Subcutaneous abdominal adipose tissue (tissue), 5 donors: Measurements from ENCODE around the gene FBXL17.
"Not testable (repeated sequence)": the region's sequence is repeated elsewhere in the genome, so short reads cannot be mapped to it uniquely, and the experiment has no call there.

Experiments
- H3K27ac ChIP-seq: one replicate; pipeline ENCODE4 v1.7.0; 2013; ENCODE audit warnings: low read depth, mild to moderate bottlenecking, inconsistent platforms, low read length, moderate library complexity
- H3K27me3 ChIP-seq, 5 donors: one replicate each; pipeline ENCODE4 v1.7.0; 2013; ENCODE audit warnings: low read length in 5 of 5, inconsistent platforms in 1 of 5; ENCODE audit not compliant: control insufficient read depth in 5 of 5, insufficient read depth in 4 of 5
- H3K36me3 ChIP-seq, 5 donors: one replicate each; pipeline ENCODE4 v1.7.0; 2013; ENCODE audit warnings: low read length in 5 of 5; ENCODE audit not compliant: control insufficient read depth in 5 of 5, insufficient read depth in 5 of 5
- H3K4me1 ChIP-seq, 5 donors: one replicate each; pipeline ENCODE4 v1.7.0; 2013; ENCODE audit warnings: low read length in 5 of 5, mild to moderate bottlenecking in 3 of 5, moderate library complexity in 1 of 5; ENCODE audit not compliant: control insufficient read depth in 5 of 5, insufficient read depth in 5 of 5
- H3K4me3 ChIP-seq, 5 donors: one replicate each; pipeline ENCODE4 v1.7.0; 2013; ENCODE audit warnings: low read length in 5 of 5, low read depth in 1 of 5
- H3K9ac ChIP-seq, 5 donors: one replicate each; pipeline ENCODE4 v1.7.0; 2013; ENCODE audit warnings: low read length in 5 of 5, mild to moderate bottlenecking in 4 of 5, moderate library complexity in 3 of 5
- H3K9me3 ChIP-seq, 5 donors: one replicate each; pipeline ENCODE4 v1.7.0; 2013; ENCODE audit warnings: low read length in 5 of 5; ENCODE audit not compliant: control insufficient read depth in 5 of 5
- donor health status: healthy.
- donor health status: healthy.
- donor health status: healthy.
- donor health status: healthy.
- donor health status: healthy.

FBXL17 gene

GRCh38 chr5:108381954-108382783, at the start of gene FBXL17:
TSS of gene FBXL17 (minus strand) at chr5:108382098.
- Histone ChIP-seq H3K27me3 (no peaks in the 10 kb centered on the region), H3K4me1 (peaks cover 0 to 25% (median 22%) of the 10 kb centered on the region in 5 donors), H3K27ac (peak within 1 kb of the TSS; percentile 96), H3K4me3 (peak within 1 kb of the TSS; percentile 82 to 91 (median 89)), H3K36me3 (no peaks in the 10 kb centered on the region), H3K9ac (peak within 1 kb of the TSS; percentile 41 to 99 (median 96)), H3K9me3 (no peaks in the 10 kb centered on the region)

DNA sequence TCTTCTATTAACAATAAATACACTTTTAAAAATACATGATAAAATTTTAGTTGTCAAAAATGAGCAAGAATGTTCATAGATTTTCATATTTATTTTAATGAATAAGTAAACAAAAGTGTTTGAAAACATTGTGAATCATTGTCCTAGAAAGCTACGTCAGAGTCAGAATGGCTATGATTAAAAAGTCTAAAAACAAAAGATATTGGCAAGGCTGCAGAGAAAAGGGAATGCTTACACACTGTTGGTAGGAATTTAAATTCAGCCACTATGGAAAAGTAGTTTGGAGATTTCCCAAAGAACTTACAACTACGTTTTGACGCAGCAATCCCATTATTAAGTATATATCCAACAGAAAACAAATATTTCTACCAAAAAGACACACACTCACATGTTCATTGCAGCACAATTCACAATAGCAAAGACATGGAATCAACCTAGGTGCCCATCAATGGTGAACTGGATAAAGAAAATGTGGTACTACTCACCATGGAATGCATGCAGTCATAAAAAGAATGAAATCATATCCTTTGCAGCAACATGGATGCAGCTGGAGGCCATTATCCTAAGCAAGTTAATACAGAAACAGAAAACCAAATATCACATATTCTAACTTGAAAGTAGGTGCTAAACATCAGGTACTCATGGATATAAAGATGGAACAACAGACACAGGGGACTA, 49.2 kb upstream of the FBXL17 start:
- H3K9ac ChIP-seq: no peak overlapping the region
- no peak overlapping the region for H3K4me3 ChIP-seq
- H3K27me3 ChIP-seq: no peaks in the 10 kb centered on the region
- H3K36me3 ChIP-seq: no peaks in the 10 kb centered on the region
- no peaks in the 10 kb centered on the region for H3K4me1 ChIP-seq
- H3K9me3 ChIP-seq: no peaks in the 10 kb centered on the region
- no peak overlapping the region for H3K27ac ChIP-seq

DNA sequence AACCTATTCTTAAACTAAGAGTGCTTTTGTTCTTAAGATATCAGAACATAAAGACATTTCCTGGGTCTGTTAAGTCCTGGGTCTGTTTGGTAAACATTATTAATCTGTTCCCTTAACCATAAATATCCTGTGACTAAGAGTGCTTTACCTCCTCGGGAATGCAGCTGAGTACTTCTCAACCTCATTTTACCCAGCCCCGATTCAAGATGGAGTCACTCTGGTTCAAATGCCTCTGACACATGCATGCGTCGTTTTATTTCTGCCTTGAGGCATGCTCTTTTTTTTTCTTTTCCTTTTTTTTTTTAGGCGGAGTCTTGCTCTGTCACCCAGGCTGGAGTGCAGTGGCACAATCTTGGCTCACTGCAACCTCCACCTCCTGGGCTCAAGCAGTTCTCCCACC, 39.8 kb upstream of the FBXL17 start:
- H3K36me3 ChIP-seq: no peaks in the 10 kb centered on the region
- H3K27me3 ChIP-seq: no peaks in the 10 kb centered on the region
- H3K9me3 ChIP-seq: no peaks in the 10 kb centered on the region
- no peak overlapping the region for H3K27ac ChIP-seq
- H3K4me3 ChIP-seq: no peak overlapping the region
- peaks cover 0 to 2% (median 0%) of the 10 kb centered on the region in 5 donors for H3K4me1 ChIP-seq
- no peak overlapping the region for H3K9ac ChIP-seq

DNA sequence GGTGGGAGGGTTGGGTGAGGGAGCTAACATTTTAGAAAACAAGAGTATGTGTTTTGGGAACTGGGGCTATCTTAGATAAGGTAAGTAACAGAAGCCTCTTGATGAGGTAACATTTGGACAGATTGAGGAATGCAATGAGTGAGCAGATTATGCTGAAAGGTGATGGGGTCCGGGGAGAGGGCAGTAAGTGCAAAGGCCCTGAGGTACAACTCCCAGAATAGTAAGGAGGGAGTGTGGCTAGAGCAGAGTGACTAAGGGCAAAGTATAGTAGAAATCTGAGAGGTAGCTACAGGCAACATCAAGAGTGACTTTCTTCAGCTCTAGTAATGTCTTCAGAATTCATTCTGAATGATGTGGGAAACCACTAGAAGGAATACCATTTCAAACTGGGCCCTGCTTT, 38.9 kb upstream of the FBXL17 start:
- Histone ChIP-seq H3K27ac (no peak overlapping the region), H3K4me1 (peaks cover 0 to 2% (median 0%) of the 10 kb centered on the region in 5 donors), H3K27me3 (no peaks in the 10 kb centered on the region), H3K9me3 (no peaks in the 10 kb centered on the region), H3K36me3 (no peaks in the 10 kb centered on the region), H3K4me3 (no peak overlapping the region), H3K9ac (no peak overlapping the region)

- no peaks in the 10 kb centered on the region for H3K36me3 ChIP-seq
- no peak overlapping the region for H3K9ac ChIP-seq
- peaks cover 0 to 2% (median 0%) of the 10 kb centered on the region in 5 donors for H3K4me1 ChIP-seq
- no peaks in the 10 kb centered on the region for H3K9me3 ChIP-seq
- no peak overlapping the region for H3K4me3 ChIP-seq
- H3K27me3 ChIP-seq: no peaks in the 10 kb centered on the region
- no peak overlapping the region for H3K27ac ChIP-seq
Observed at GRCh38 chr5:108420158-108420557, 38.3 kb upstream of the FBXL17 start.

GRCh38 chr5:108418197-108418596, 36.3 kb upstream of the FBXL17 start:
- Histone ChIP-seq H3K4me1 (peaks cover 0 to 2% (median 0%) of the 10 kb centered on the region in 5 donors), H3K9me3 (no peaks in the 10 kb centered on the region), H3K27me3 (no peaks in the 10 kb centered on the region), H3K36me3 (no peaks in the 10 kb centered on the region), H3K4me3 (no peak overlapping the region), H3K9ac (no peak overlapping the region), H3K27ac (no peak overlapping the region)

DNA sequence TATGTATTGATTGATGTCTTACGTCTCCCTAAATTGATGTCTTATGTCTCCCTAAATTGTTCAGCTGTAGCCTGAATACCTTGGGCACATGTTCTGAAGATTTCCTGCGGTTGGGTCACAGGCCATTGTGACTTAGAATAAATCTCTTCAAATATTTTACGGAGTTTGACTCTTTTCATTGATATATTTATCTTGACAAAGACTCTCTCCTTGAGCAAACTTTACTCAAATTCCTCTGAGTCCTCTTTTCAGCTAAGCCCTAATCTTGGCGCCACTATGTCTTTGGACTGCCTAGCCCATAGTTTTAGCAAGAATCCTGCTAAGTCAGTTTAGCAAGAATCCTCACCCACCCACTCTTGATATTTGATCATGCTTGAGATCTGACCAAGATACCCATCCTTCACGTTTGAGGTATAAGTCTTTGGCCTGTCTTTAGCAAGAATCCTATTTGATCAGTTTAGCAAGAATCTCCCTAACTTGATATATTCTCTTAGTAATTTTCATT, 35.3 kb upstream of the FBXL17 start:
- Histone ChIP-seq H3K36me3 (no peaks in the 10 kb centered on the region), H3K4me3 (no peak overlapping the region), H3K27ac (no peak overlapping the region), H3K9me3 (no peaks in the 10 kb centered on the region), H3K9ac (no peak overlapping the region), H3K4me1 (peaks cover 0 to 2% (median 0%) of the 10 kb centered on the region in 5 donors), H3K27me3 (no peaks in the 10 kb centered on the region)

DNA sequence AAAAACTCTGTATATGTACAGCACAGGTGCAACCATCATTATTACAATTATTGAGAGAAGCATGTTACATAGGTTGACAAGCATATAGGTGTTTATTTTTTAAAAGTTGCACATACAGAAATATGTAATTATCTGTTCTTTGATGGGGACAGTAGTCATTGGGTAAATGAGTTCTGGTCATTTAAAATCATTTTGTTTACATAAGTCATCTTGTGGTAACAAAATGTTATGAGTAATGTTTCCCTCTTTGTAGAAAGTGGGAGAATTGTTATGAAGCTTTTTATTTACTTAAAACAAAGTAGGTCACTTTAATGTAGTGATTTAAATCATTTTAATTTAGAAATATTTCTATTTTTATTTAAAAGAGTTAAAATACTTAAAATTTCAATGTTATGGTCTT, 33.8 kb upstream of the FBXL17 start:
- no peak overlapping the region for H3K4me3 ChIP-seq
- no peak overlapping the region for H3K27ac ChIP-seq
- H3K9me3 ChIP-seq: no peaks in the 10 kb centered on the region
- no peaks in the 10 kb centered on the region for H3K27me3 ChIP-seq
- no peak overlapping the region for H3K9ac ChIP-seq
- no peaks in the 10 kb centered on the region for H3K36me3 ChIP-seq
- H3K4me1 ChIP-seq: peaks cover 0 to 2% (median 0%) of the 10 kb centered on the region in 5 donors

DNA sequence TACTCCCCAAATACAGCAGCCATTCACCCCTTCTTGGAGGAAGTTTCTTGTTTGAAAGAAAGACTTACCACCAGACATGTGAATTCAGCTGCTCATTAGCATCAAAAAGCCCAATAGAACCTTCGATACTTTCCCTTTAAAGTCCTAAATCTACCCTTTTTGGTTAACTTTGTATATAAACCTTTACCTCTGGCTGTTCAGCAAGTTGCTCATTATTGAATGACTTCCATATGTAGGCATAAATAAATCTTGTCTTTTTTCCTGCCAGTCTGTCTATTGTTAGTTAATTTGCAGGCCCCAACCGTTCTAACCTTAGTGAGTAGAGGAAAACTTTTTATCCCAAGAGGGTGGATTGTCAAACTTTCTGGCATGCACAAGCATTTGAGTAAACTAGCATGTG, 27.9 kb upstream of the FBXL17 start:
- Histone ChIP-seq H3K4me1 (no peaks in the 10 kb centered on the region), H3K9ac (no peak overlapping the region), H3K4me3 (no peak overlapping the region), H3K9me3 (no peaks in the 10 kb centered on the region), H3K27ac (no peak overlapping the region), H3K36me3 (no peaks in the 10 kb centered on the region), H3K27me3 (no peaks in the 10 kb centered on the region)

DNA sequence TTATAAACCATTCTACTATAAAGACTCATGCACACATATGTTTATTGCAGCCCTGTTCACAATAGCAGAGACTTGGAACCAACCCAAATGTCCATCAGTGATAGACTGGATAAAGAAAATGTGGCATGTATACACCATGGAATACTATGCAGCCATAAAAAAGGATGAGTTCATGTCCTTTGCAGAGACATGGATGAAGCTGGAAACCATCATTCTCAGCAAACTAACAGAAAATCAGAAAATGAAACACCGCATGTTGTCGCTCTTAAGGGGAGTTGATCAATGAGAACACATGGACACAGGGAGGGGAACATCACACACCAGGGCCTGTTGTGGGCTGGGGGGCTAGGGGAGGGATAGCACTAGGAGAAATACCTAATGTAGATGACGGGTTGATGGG, 23.3 kb upstream of the FBXL17 start:
- not testable (repeated sequence) for H3K4me1 ChIP-seq, H3K27me3 ChIP-seq, H3K27ac ChIP-seq, H3K9me3 ChIP-seq, H3K4me3 ChIP-seq, H3K9ac ChIP-seq, H3K36me3 ChIP-seq
